ENCODE measurements around the gene BMP2K. TPM values are rescaled to one million over a fixed set of nuclear protein-coding genes. Genes with fewer than 3 reads are reported as not detected.

Gene BMP2K
- total and polyA plus RNA-seq, 2 of the 8 experiments (the other 6 are each of a cell fraction or from before 2014, with no cell fraction given), result 15.6 to 24.1 TPM

DNA sequence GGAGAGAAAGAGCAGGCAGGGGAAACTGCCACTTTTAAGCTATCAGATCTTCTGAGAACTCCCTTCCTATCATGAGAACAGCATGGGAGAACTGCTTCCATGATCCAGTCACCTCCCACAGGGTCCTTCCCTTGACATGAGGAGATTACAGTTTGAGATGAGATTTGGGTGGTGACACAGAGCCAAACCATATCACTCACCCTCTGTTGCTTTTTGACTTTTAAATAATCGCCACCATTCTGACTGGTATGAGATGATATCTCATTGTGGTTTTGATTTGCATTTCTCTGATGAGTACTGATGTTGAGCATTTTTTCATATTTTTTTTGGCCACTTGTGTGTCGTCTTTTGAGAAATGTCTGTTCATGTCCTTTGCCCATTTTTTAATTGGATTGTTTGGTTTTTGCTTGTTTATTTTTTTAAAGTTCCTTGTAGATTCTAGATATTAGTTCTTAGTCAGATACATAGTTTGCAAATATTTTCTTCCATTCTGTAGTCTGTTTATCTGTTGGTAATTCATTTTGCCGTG lies 169.6 kb downstream of the BMP2K start (continued):
- no peak for TF ChIP-seq TCF12 (IDR thresholded peaks at IDR 0.05; ENCODE audit: low read depth, low read length)
